MM.1S (cell line): Measurements from ENCODE around the gene RNASET2.
"Not testable (repeated sequence)": the region's sequence is repeated elsewhere in the genome, so short reads cannot be mapped to it uniquely, and the experiment has no call there.

ENCODE experiments used
- DNase-seq: peaks from one replicate; pipeline ENCODE4 v3.0.0-alpha.2; 2015
- H2AFZ ChIP-seq: fragments of 300-600 bp; sonication (generic); 2 replicates; pipeline ENCODE4 v1.6.0; 2016; ENCODE audit warnings: antibody characterized with exemption, low read length
- H3F3A ChIP-seq: fragments of 300-600 bp; sonication (generic); 2 replicates; pipeline ENCODE4 v1.6.1; 2016; ENCODE audit warnings: mild to moderate bottlenecking, antibody characterized with exemption, low read length, moderate library complexity, mixed read lengths; ENCODE audit not compliant: insufficient read depth
- H3K27ac ChIP-seq: fragments of 300-600 bp; sonication (generic); 2 replicates; pipeline ENCODE4 v1.5.1; 2016; ENCODE audit warnings: mild to moderate bottlenecking, low read length
- H3K27me3 ChIP-seq: fragments of 300-600 bp; sonication (generic); replicated peaks from 2 replicates; pipeline ENCODE4 v1.6.0; 2016; ENCODE audit warnings: low read length; ENCODE audit not compliant: insufficient read depth
- H3K36me3 ChIP-seq: fragments of 300-600 bp; sonication (generic); replicated peaks from 2 replicates; pipeline ENCODE4 v1.6.1; 2016; ENCODE audit warnings: mild to moderate bottlenecking, low read length, mixed read lengths; ENCODE audit not compliant: insufficient read depth
- H3K4me1 ChIP-seq: fragments of 300-600 bp; sonication (generic); 2 replicates; pipeline ENCODE4 v1.6.1; 2016; ENCODE audit warnings: low read length, mixed read lengths
- H3K4me2 ChIP-seq: fragments of 300-600 bp; sonication (generic); 2 replicates; pipeline ENCODE4 v1.6.0; 2016; ENCODE audit warnings: low read depth, low read length
- H3K4me3 ChIP-seq: fragments of 300-600 bp; sonication (generic); 2 replicates; pipeline ENCODE4 v1.5.1; 2016; ENCODE audit warnings: low read length, mixed read lengths
- H3K79me2 ChIP-seq: fragments of 300-600 bp; sonication (generic); 2 replicates; pipeline ENCODE4 v1.6.1; 2016; ENCODE audit warnings: mixed run types, low read length, mixed read lengths
- H3K9ac ChIP-seq: fragments of 300-600 bp; sonication (generic); 2 replicates; pipeline ENCODE4 v1.6.1; 2016; ENCODE audit warnings: low read length, mixed read lengths
- H3K9me2 ChIP-seq: fragments of 300-600 bp; sonication (generic); replicated peaks from 2 replicates; pipeline ENCODE4 v1.6.1; 2016; ENCODE audit warnings: mild to moderate bottlenecking, low read length, mixed read lengths; ENCODE audit not compliant: insufficient read depth
- H3K9me3 ChIP-seq: fragments of 300-600 bp; sonication (generic); replicated peaks from 2 replicates; pipeline ENCODE4 v1.6.1; 2016; ENCODE audit warnings: mild to moderate bottlenecking, low read length, mixed read lengths; ENCODE audit not compliant: insufficient read depth
- H4K20me1 ChIP-seq: fragments of 300-600 bp; sonication (generic); 2 replicates; pipeline ENCODE4 v1.6.1; 2016; ENCODE audit warnings: mild to moderate bottlenecking, low read length, moderate library complexity, mixed read lengths; ENCODE audit not compliant: insufficient read depth
- EZH2 ChIP-seq: fragments of 300-600 bp; sonication (generic); optimal IDR thresholded peaks from 2 replicates; pipeline ENCODE3; 2017; ENCODE audit warnings: low read depth, mild to moderate bottlenecking, antibody characterized with exemption, low read length, mixed read lengths
- EZH2phosphoT487 ChIP-seq: fragments of 300-600 bp; sonication (generic); IDR thresholded peaks from 2 replicates; pipeline ENCODE4 v1.6.1; 2018; ENCODE audit warnings: antibody characterized with exemption, low read length
- TF ChIP-seq, protein P1 (sequence below): fragments of 300-600 bp; sonication (generic); IDR thresholded peaks from 2 replicates; pipeline ENCODE4 v1.5.1; 2016; ENCODE audit warnings: antibody characterized with exemption, low read length, mixed read lengths

The RNASET2 gene

GRCh38 chr6:166921570-166921969 lies 34.8 kb downstream of the RNASET2 start:
- no peak overlapping the region for H3K4me2 ChIP-seq
- H3K27me3 ChIP-seq = no peaks in the 10 kb centered on the region
- TF ChIP-seq, protein P1, sequence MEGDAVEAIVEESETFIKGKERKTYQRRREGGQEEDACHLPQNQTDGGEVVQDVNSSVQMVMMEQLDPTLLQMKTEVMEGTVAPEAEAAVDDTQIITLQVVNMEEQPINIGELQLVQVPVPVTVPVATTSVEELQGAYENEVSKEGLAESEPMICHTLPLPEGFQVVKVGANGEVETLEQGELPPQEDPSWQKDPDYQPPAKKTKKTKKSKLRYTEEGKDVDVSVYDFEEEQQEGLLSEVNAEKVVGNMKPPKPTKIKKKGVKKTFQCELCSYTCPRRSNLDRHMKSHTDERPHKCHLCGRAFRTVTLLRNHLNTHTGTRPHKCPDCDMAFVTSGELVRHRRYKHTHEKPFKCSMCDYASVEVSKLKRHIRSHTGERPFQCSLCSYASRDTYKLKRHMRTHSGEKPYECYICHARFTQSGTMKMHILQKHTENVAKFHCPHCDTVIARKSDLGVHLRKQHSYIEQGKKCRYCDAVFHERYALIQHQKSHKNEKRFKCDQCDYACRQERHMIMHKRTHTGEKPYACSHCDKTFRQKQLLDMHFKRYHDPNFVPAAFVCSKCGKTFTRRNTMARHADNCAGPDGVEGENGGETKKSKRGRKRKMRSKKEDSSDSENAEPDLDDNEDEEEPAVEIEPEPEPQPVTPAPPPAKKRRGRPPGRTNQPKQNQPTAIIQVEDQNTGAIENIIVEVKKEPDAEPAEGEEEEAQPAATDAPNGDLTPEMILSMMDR = no peak
- TF ChIP-seq EZH2phosphoT487 (no peak), EZH2 (no peak)
- no peaks in the 10 kb centered on the region for H4K20me1 ChIP-seq
- H3F3A ChIP-seq = no peaks in the 10 kb centered on the region
- H3K4me1 ChIP-seq = no peaks in the 10 kb centered on the region
- DNase-seq = no peak
- H3K9ac ChIP-seq = no peak overlapping the region
- H3K9me2 ChIP-seq = no peaks in the 10 kb centered on the region
- no peaks in the 10 kb centered on the region for H3K9me3 ChIP-seq
- H3K4me3 ChIP-seq = no peak overlapping the region
- no peak overlapping the region for H2AFZ ChIP-seq
- no peaks in the 10 kb centered on the region for H3K36me3 ChIP-seq
- no peaks in the 10 kb centered on the region for H3K79me2 ChIP-seq
- no peak overlapping the region for H3K27ac ChIP-seq

DNA sequence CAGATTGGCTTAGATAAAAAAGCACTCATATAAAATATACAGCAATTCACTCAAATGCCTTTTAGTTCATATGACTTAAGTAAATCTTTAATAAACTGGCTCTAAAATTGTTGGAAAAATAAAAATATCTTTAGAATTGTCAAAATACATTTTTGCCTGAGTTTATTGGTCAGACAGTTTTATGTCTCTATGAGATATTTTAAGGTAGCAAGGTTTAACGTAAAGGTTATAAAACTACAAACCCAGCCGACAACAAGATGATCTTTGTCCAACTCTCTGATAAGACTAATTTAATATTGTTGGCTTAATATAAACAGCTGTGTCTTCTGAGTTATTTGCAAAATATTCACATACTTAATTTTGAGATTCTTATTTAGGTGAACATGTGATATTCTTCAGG lies 39.5 kb downstream of the RNASET2 start:
- Histone ChIP-seq H3K4me2 (no peak overlapping the region), H3K27me3 (no peaks in the 10 kb centered on the region), H3K9ac (no peak overlapping the region)

GRCh38 chr6:166915484-166915883 lies 40.9 kb downstream of the RNASET2 start:
- not testable (repeated sequence) for H3K36me3 ChIP-seq, H4K20me1 ChIP-seq, H3K27me3 ChIP-seq, DNase-seq, H3K4me2 ChIP-seq, H3K4me3 ChIP-seq, H3K9me3 ChIP-seq, H3K4me1 ChIP-seq, H2AFZ ChIP-seq, H3F3A ChIP-seq, H3K9me2 ChIP-seq, H3K27ac ChIP-seq, H3K9ac ChIP-seq, H3K79me2 ChIP-seq

More for the DNA sequence above, 39.5 kb downstream of the RNASET2 start:
- Histone ChIP-seq H4K20me1 (no peaks in the 10 kb centered on the region), H2AFZ (no peak overlapping the region), H3K36me3 (no peaks in the 10 kb centered on the region), H3K4me3 (no peak overlapping the region), H3F3A (no peaks in the 10 kb centered on the region), H3K4me1 (no peaks in the 10 kb centered on the region), H3K27ac (no peak overlapping the region), H3K9me3 (no peaks in the 10 kb centered on the region), H3K9me2 (no peaks in the 10 kb centered on the region), H3K79me2 (no peaks in the 10 kb centered on the region)
- no peak for DNase-seq
- no peak for TF ChIP-seq EZH2
- TF ChIP-seq, protein P1 = no peak
- no peak for TF ChIP-seq EZH2phosphoT487

GRCh38 chr6:166914952-166915351 lies 41.4 kb downstream of the RNASET2 start:
- not testable (repeated sequence) for H3K27me3 ChIP-seq, H3K9me2 ChIP-seq, H2AFZ ChIP-seq, DNase-seq, H3K9ac ChIP-seq, H4K20me1 ChIP-seq, H3K27ac ChIP-seq, H3K4me3 ChIP-seq, H3K79me2 ChIP-seq, H3K4me2 ChIP-seq, H3K4me1 ChIP-seq, H3K36me3 ChIP-seq, H3F3A ChIP-seq, H3K9me3 ChIP-seq
